HG03108 (cell line): ENCODE measurements around the gene GNMT.
"Not testable (repeated sequence)": the region's sequence is repeated elsewhere in the genome, so short reads cannot be mapped to it uniquely, and the experiment has no call there.

Experiments used
- ATAC-seq: cut with Tn5 transposase; IDR thresholded peaks from one replicate; pipeline ENCODE4 v1.9.1; 2021; ENCODE audit warnings: moderate library complexity; ENCODE audit not compliant: unreplicated experiment

The GNMT gene

GRCh38 chr6:42940493-42941045 lies 20.0 kb upstream of the GNMT start:
- no peak for ATAC-seq

GRCh38 chr6:42941356-42941755 lies 19.2 kb upstream of the GNMT start:
- not testable (repeated sequence) for ATAC-seq

- no peak for ATAC-seq
These were observed 18.1 kb upstream of the GNMT start for GRCh38 chr6:42942444-42942843.

- no peak for ATAC-seq
These were observed 12.6 kb upstream of the GNMT start for GRCh38 chr6:42947950-42948349.

- ATAC-seq = no peak
These were observed 8.2 kb upstream of the GNMT start for GRCh38 chr6:42952389-42952788.

GRCh38 chr6:42954405-42954804 lies 6.1 kb upstream of the GNMT start:
- not testable (repeated sequence) for ATAC-seq

- ATAC-seq = no peak
These were observed 2.4 kb upstream of the GNMT start for GRCh38 chr6:42958125-42958524.

GRCh38 chr6:42959917-42960242 lies 674 bp upstream of the GNMT start:
- ATAC-seq = no peak

- ATAC-seq = no peak
These were observed 491 bp downstream of the GNMT start for GRCh38 chr6:42961020-42961470.

GRCh38 chr6:42962096-42962495 lies 1.5 kb downstream of the GNMT start:
- no peak for ATAC-seq

- no peak for ATAC-seq
These were observed 2.1 kb downstream of the GNMT start for GRCh38 chr6:42962502-42963178.

GRCh38 chr6:42963179-42963854 lies 2.8 kb downstream of the GNMT start:
- no peak for ATAC-seq

- no peak for ATAC-seq
These were observed 3.5 kb downstream of the GNMT start for GRCh38 chr6:42963855-42964605.

- no peak for ATAC-seq
These were observed 6.0 kb downstream of the GNMT start for GRCh38 chr6:42966571-42966970.

- no peak for ATAC-seq
These were observed 6.7 kb downstream of the GNMT start for GRCh38 chr6:42967228-42967627.

- ATAC-seq = no peak
These were observed 7.7 kb downstream of the GNMT start for GRCh38 chr6:42968126-42968701.

GRCh38 chr6:42968783-42969182 lies 8.2 kb downstream of the GNMT start:
- no peak for ATAC-seq

GRCh38 chr6:42969431-42969830 lies 8.9 kb downstream of the GNMT start:
- ATAC-seq = no peak

GRCh38 chr6:42969934-42970333 lies 9.4 kb downstream of the GNMT start:
- ATAC-seq = no peak

- no peak for ATAC-seq
These were observed 10.5 kb downstream of the GNMT start for GRCh38 chr6:42970871-42971612.
